Lower lobe of right lung (tissue), 2 donors: ENCODE results near the gene PNPLA7. TPM values are rescaled to one million over a fixed set of nuclear protein-coding genes. Genes with fewer than 3 reads are reported as not detected.
"Not testable (repeated sequence)": the region's sequence is repeated elsewhere in the genome, so short reads cannot be mapped to it uniquely, and the experiment has no call there.

Experiments
- ATAC-seq, 2 donors: fragments of 200-7000 bp; cut with Tn5 transposase; one replicate each; pipeline ENCODE4 v1.9.1; 2020 to 2022; ENCODE audit warnings: mild to moderate bottlenecking in 2 of 2, moderate library complexity in 2 of 2
- DNase-seq: peaks from one replicate; pipeline ENCODE4 v3.0.0-alpha.2; 2020
- H3K27ac ChIP-seq: fragments of 200-600 bp; one replicate; pipeline ENCODE4 v1.8.0; 2022
- H3K27me3 ChIP-seq: fragments of 200-600 bp; one replicate; pipeline ENCODE4 v1.8.0; 2022; ENCODE audit warnings: low read depth
- H3K36me3 ChIP-seq: fragments of 200-600 bp; one replicate; pipeline ENCODE4 v1.8.0; 2022; ENCODE audit warnings: mild to moderate bottlenecking
- H3K4me1 ChIP-seq: fragments of 200-600 bp; one replicate; pipeline ENCODE4 v1.8.0; 2022
- H3K4me3 ChIP-seq: fragments of 200-600 bp; one replicate; pipeline ENCODE4 v1.8.0; 2022; ENCODE audit warnings: mild to moderate bottlenecking
- H3K9me3 ChIP-seq: fragments of 200-600 bp; one replicate; pipeline ENCODE4 v1.8.0; 2022
- CTCF ChIP-seq: fragments of 200-600 bp; IDR thresholded peaks from one replicate; pipeline ENCODE4 v1.8.0; 2022; ENCODE audit warnings: antibody characterized with exemption, mild to moderate bottlenecking
- intact Hi-C: fragments of 100-400 bp; cut with DNase I; formaldehyde crosslinking; loops from one replicate; pipeline ENCODE4 v1.11.0; 2022
- total RNA-seq: library from RNA; stranded (reverse); fragmentation: NEBNext Ultra II Directional; extraction: Animal tissue kit (Norgen Biotek cat#: 25700); gene quantifications from one replicate; pipeline ENCODE4 v1.2.1, GENCODE V29; 2021
- donor health status: DM: no; HTN: yes; CAD: no; lungs with severe emphysema.

Gene PNPLA7
- total RNA-seq, 1 donor from 2014 or later: 12.2 TPM

GRCh38 chr9:137574192-137574591 is 24.0 kb upstream of the PNPLA7 start:
- Histone ChIP-seq H3K9me3 (no peaks in the 10 kb centered on the region), H3K27ac (no peak overlapping the region), H3K27me3 (no peaks in the 10 kb centered on the region), H3K4me3 (no peak overlapping the region), H3K36me3 (peaks cover 52% of the 10 kb centered on the region), H3K4me1 (peaks cover 22% of the 10 kb centered on the region)
- intact Hi-C loops: no loop called here
- DNase-seq (no peak), ATAC-seq (no peak)
- TF ChIP-seq CTCF: no peak

GRCh38 chr9:137570566-137570965 is 20.4 kb upstream of the PNPLA7 start:
- ATAC-seq: no peak
- no peak for TF ChIP-seq CTCF
- no peaks in the 10 kb centered on the region for H3K9me3 ChIP-seq
- no peaks in the 10 kb centered on the region for H3K27me3 ChIP-seq
- peaks cover 43% of the 10 kb centered on the region for H3K36me3 ChIP-seq
- H3K4me1 ChIP-seq: no peaks in the 10 kb centered on the region
- H3K4me3 ChIP-seq: no peak overlapping the region
- DNase-seq: no peak
- H3K27ac ChIP-seq: no peak overlapping the region
- intact Hi-C loops: no loop called here

- no peak for TF ChIP-seq CTCF
- no peaks in the 10 kb centered on the region for H3K9me3 ChIP-seq
- DNase-seq (no peak), ATAC-seq (no peak)
- no peaks in the 10 kb centered on the region for H3K4me1 ChIP-seq
- intact Hi-C loops: no loop called here
- H3K4me3 ChIP-seq: no peak overlapping the region
- H3K36me3 ChIP-seq: peaks cover 38% of the 10 kb centered on the region
- H3K27me3 ChIP-seq: no peaks in the 10 kb centered on the region
- no peak overlapping the region for H3K27ac ChIP-seq
These were observed 19.5 kb upstream of the PNPLA7 start for GRCh38 chr9:137569609-137570203.

- H3K27me3 ChIP-seq, H3K27ac ChIP-seq, ATAC-seq, H3K4me1 ChIP-seq, H3K4me3 ChIP-seq, H3K9me3 ChIP-seq, DNase-seq, intact Hi-C loops: not testable (repeated sequence)
- H3K36me3 ChIP-seq: peaks cover 39% of the 10 kb centered on the region
These were observed 18.2 kb upstream of the PNPLA7 start for GRCh38 chr9:137568445-137568844.

GRCh38 chr9:137564817-137565411 is 14.7 kb upstream of the PNPLA7 start:
- Histone ChIP-seq H3K4me1 (no peaks in the 10 kb centered on the region), H3K27ac (no peak overlapping the region), H3K4me3 (no peak overlapping the region), H3K36me3 (peaks cover 35% of the 10 kb centered on the region), H3K27me3 (no peaks in the 10 kb centered on the region), H3K9me3 (no peaks in the 10 kb centered on the region)
- no peak for TF ChIP-seq CTCF
- DNase-seq (no peak), ATAC-seq (no peak)
- intact Hi-C loops: no loop called here

- Histone ChIP-seq H3K27me3 (no peaks in the 10 kb centered on the region), H3K9me3 (no peaks in the 10 kb centered on the region), H3K4me3 (no peak overlapping the region), H3K4me1 (no peaks in the 10 kb centered on the region), H3K27ac (no peak overlapping the region), H3K36me3 (peaks cover 43% of the 10 kb centered on the region)
- no peak for TF ChIP-seq CTCF
- no peak for DNase-seq
- intact Hi-C loops: no loop called here
- ATAC-seq: no peak
These were observed 13.9 kb upstream of the PNPLA7 start for GRCh38 chr9:137564134-137564533.
